Adrenal gland (tissue), 12 donors: ENCODE results near the gene LRP1-AS. TPM values are rescaled to one million over a fixed set of nuclear protein-coding genes. Genes with fewer than 3 reads are reported as not detected.

Experiments
- DNase-seq, 7 donors: peaks; one replicate each; pipeline ENCODE4 v3.0.0-alpha.2; 2019 to 2020
- H3K27ac ChIP-seq, 5 donors: fragments of 200-600 bp; sonication (generic) in 4 of 5; 1 replicate in 3 of 5; 2 replicates in 2 of 5; pipeline versions ENCODE4 v1.5.1 to v1.8.0; 2016 to 2020; ENCODE audit warnings: mild to moderate bottlenecking in 1 of 5
- H3K27me3 ChIP-seq: fragments of 200-600 bp; 2 replicates; pipeline ENCODE4 v1.8.0; 2021
- H3K36me3 ChIP-seq, 2 donors: fragments of 200-600 bp; replicated peaks in 1 of 2; 1 replicate in 1 of 2; 2 replicates in 1 of 2; pipeline versions ENCODE4 v1.5.1 to v1.8.0; 2018 to 2022
- H3K4me1 ChIP-seq, 2 donors: fragments of 200-600 bp; replicated peaks in 1 of 2; 1 replicate in 1 of 2; 2 replicates in 1 of 2; pipeline versions ENCODE4 v1.5.1 to v1.8.0; 2018 to 2021
- H3K4me3 ChIP-seq, 4 donors: fragments of 200-600 bp; sonication (generic) in 3 of 4; one replicate each; pipeline ENCODE4 v1.5.1; 2016 to 2018
- H3K9me3 ChIP-seq, 3 donors: fragments of 200-600 bp; sonication (generic) in 1 of 3; replicated peaks in 1 of 3; 1 replicate in 2 of 3; 2 replicates in 1 of 3; pipeline versions ENCODE4 v1.5.1 to v1.8.0; 2016 to 2021
- POLR2A ChIP-seq, 2 donors: fragments of 450-650 bp; IDR thresholded peaks; one replicate each; pipeline ENCODE4 v1.6.1; 2017; ENCODE audit warnings: antibody characterized with exemption in 2 of 2, mild to moderate bottlenecking in 2 of 2, moderate library complexity in 1 of 2
- WGBS, 4 donors: extraction: QIAGEN DNeasy Blood & Tissue Kit in 2 of 4; methylation state at CpG; one replicate each; pipeline versions ENCODE4 v1.1.5 to v1.1.7; 2013 to 2017; 5-methylcytosine and 5-hydroxymethylcytosine counted together
- intact Hi-C, 2 donors: fragments of 100-400 bp; cut with DNase I; formaldehyde crosslinking; loops; one replicate each; pipeline versions ENCODE4 v1.14.1 to v1.15.0; 2022 to 2023
- polyA plus RNA-seq, 3 donors: library from polyadenylated mRNA; stranded (reverse); fragments of 200-250 nt in 2 of 3; fragments of 350-450 nt in 1 of 3; fragmentation: Illumina TruSeq in 1 of 3; extraction: RNeasy Lipid Tissue Mini Kit (QIAGEN cat#74804) in 1 of 3; gene quantifications; one replicate each; pipeline ENCODE4 v1.2.3, GENCODE V29; 2013 to 2014
- total RNA-seq, 9 donors: library from RNA; depleted of rRNA in 4 of 9; stranded (reverse); fragments of >200 nt in 4 of 9; fragments of 120-200 nt in 1 of 9; fragmentation: NEBNext Ultra II Directional in 1 of 9; extraction: Animal tissue kit (Norgen Biotek cat#: 25700) in 1 of 9; gene quantifications; one replicate each; pipeline versions ENCODE4 v1.1.0 to v1.2.4, GENCODE V29; 2013 to 2023
- TF ChIP-seq, protein P1 (sequence below), 6 experiments: fragments of 450-650 bp in 4 of 6; fragments of 200-600 bp in 2 of 6; sonication (generic) in 1 of 6; IDR thresholded peaks; 1 replicate in 5 of 6; 2 replicates in 1 of 6; pipeline versions ENCODE4 v1.5.1 to v1.8.0; 2016 to 2021; ENCODE audit warnings: antibody characterized with exemption in 6 of 6, mild to moderate bottlenecking in 2 of 6, moderate library complexity in 1 of 6
- donor health status: healthy with polysubstance abuse.
- donor health status: Bipolar disorder and iron deficiency.
- donor health status: DM: yes; HTN: yes; CAD: no.
- donor health status: DM: no; HTN: no; CAD: no.
- donor health status: DM: no; HTN: no; CAD: no.
- donor health status: DM: yes; HTN: yes; CAD: no.

Gene LRP1-AS
- total and polyA plus RNA-seq, 12 donors, result not detected

DNA sequence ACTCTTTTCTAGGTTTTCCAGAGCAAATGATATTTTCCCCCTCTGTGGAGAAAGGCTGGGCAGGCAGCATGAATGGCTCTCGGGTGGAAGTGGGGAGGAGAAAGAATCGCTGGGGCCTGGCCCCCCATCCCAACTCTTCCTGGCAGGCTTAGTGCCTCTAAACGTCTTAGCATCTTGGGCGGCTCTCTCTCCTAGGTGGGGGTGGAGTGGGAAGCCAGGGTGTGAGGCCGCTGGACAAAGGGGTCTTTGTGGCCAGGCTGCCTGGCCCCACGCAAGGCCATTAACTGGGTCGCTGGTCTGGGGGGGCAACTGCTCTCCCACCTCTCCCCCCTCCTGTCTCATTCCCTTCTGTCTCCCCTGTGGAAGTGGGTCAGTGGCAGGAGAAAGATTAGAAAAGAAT is 4.7 kb downstream of the LRP1-AS start:
- Histone ChIP-seq H3K4me3 (no peak overlapping the region), H3K27ac (peak overlapping the region in 1 of 5 donors; percentile 53), H3K4me1 (peaks cover 0 to 44% of the 10 kb centered on the region in 2 donors), H3K27me3 (no peaks in the 10 kb centered on the region), H3K9me3 (no peaks in the 10 kb centered on the region), H3K36me3 (peaks cover 0 to 72% of the 10 kb centered on the region in 2 donors)
- intact Hi-C loops, result no loop called here
- WGBS, 4 donors, result 76 to 84% (median 79%) methylated on average over 7 of the region's 7 CpGs
- TF ChIP-seq POLR2A (IDR thresholded peaks at IDR 0.05), result no peak
- TF ChIP-seq, protein P1, sequence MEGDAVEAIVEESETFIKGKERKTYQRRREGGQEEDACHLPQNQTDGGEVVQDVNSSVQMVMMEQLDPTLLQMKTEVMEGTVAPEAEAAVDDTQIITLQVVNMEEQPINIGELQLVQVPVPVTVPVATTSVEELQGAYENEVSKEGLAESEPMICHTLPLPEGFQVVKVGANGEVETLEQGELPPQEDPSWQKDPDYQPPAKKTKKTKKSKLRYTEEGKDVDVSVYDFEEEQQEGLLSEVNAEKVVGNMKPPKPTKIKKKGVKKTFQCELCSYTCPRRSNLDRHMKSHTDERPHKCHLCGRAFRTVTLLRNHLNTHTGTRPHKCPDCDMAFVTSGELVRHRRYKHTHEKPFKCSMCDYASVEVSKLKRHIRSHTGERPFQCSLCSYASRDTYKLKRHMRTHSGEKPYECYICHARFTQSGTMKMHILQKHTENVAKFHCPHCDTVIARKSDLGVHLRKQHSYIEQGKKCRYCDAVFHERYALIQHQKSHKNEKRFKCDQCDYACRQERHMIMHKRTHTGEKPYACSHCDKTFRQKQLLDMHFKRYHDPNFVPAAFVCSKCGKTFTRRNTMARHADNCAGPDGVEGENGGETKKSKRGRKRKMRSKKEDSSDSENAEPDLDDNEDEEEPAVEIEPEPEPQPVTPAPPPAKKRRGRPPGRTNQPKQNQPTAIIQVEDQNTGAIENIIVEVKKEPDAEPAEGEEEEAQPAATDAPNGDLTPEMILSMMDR (IDR thresholded peaks at IDR 0.05), result no peak
- DNase-seq, result no peak

DNA sequence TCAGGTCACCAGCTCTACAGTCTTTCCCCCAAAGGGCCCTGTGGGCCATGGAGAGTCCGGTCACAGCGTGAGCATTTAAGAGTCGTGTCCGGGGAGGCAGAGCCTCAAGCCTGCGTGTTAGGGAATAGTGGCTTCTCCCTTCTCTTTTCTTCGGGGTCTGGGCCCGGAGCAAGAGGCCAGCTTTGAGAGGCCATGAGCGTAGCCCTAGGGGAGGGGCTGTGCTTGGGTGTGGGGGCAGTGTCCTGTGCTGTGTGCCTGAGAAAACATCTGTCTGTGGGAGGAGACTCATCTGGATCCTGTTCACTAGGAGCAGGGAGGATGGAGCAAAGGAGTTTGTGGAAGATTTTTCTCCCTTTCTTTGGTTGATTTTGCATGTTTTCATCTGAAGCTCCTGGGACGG is 5.3 kb downstream of the LRP1-AS start:
- H3K9me3 ChIP-seq, result no peaks in the 10 kb centered on the region

DNA sequence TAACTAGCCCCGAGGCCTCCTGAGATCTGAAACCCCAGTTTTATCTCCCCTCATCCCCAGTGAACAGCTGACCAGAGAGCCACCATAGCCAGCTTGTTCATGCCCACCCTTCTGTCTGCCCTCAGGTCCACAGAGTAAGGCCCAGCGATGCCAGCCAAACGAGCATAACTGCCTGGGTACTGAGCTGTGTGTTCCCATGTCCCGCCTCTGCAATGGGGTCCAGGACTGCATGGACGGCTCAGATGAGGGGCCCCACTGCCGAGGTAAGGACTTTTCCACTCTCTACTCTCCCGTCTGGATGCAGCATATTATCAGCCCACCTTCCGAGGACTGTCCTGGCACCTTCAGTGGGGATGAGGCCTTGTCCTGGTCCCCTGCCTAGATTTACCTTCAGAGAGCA is 6.2 kb downstream of the LRP1-AS start:
- intact Hi-C loops, result no loop called here
- TF ChIP-seq POLR2A (IDR thresholded peaks at IDR 0.05), result no peak
- TF ChIP-seq, protein P1 (IDR thresholded peaks at IDR 0.05), result no peak
- Histone ChIP-seq H3K4me1 (peaks cover 0 to 44% of the 10 kb centered on the region in 2 donors), H3K9me3 (no peaks in the 10 kb centered on the region), H3K36me3 (peaks cover 0 to 68% of the 10 kb centered on the region in 2 donors), H3K27me3 (no peaks in the 10 kb centered on the region), H3K27ac (peak overlapping the region in 1 of 5 donors; percentile 14), H3K4me3 (no peak overlapping the region)
- no peak for DNase-seq
- WGBS, 4 donors, result 50 to 89% (median 85%) methylated on average over 2 to 8 of the region's 8 CpGs

More for the DNA sequence above, 5.3 kb downstream of the LRP1-AS start:
- DNase-seq, result no peak
- intact Hi-C loops, result no loop called here
- Histone ChIP-seq H3K27ac (peak overlapping the region in 2 of 5 donors; percentile 0 to 53), H3K4me1 (peaks cover 0 to 46% of the 10 kb centered on the region in 2 donors), H3K4me3 (no peak overlapping the region), H3K36me3 (peaks cover 0 to 72% of the 10 kb centered on the region in 2 donors), H3K27me3 (no peaks in the 10 kb centered on the region)
- TF ChIP-seq, protein P1 (IDR thresholded peaks at IDR 0.05), result no peak
- no peak for TF ChIP-seq POLR2A (IDR thresholded peaks at IDR 0.05)
- WGBS, 4 donors, result 74 to 80% (median 78%) methylated on average over 8 to 9 of the region's 9 CpGs

DNA sequence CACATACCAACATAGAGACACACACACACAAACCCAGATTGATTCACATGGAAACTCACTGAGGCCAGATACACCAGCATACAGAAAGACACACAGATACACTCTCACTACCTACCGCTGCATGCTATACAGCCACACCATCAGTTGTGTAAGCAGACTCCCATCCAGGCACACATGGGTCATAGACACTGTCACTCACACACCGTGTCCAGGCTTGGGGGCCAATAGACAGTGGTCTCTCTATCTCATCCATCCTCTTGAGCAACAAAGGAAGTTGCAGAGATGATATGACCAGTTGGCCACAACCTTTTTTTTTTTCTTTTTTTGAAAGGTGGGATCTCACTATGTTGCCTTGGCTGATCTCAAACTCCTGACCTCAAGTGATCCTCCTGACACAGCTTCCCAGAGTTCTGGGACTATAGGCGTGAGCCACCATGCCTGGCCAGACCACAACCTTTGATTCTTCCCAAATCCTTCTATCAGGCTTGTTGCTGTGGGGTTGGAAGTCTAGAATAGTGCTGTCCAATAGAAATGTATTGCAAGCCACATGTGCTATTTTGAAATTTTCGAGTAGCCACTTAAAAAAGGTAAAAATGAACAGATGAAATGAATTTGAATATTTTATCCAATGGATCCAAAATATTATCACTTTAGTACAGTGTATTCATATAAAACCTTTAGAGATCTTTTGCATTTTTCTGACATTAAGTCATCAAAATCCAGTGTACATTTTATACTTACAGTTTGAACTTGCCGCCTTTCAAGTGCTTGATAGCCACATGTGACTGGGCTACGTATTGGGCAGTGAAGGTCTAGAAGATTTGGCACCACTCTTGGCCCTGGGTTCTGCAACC is 7.4 kb downstream of the LRP1-AS start:
- 75 to 81% (median 79%) methylated on average over 6 of the region's 6 CpGs for WGBS, 4 donors
- H3K27ac ChIP-seq, result peak overlapping the region in 1 of 5 donors; percentile 76
- H3K4me1 ChIP-seq, result peaks cover 0 to 46% of the 10 kb centered on the region in 2 donors
- no peak for TF ChIP-seq POLR2A (IDR thresholded peaks at IDR 0.05)
- TF ChIP-seq, protein P1 (IDR thresholded peaks at IDR 0.05), result no peak
- no peak for DNase-seq
- intact Hi-C loops, result no loop called here
- H3K36me3 ChIP-seq, result peaks cover 0 to 56% of the 10 kb centered on the region in 2 donors
- H3K4me3 ChIP-seq, result no peak overlapping the region
- no peaks in the 10 kb centered on the region for H3K27me3 ChIP-seq
- H3K9me3 ChIP-seq, result no peaks in the 10 kb centered on the region
